Measurements from ENCODE around the gene IL1RAPL2. TPM values are rescaled to one million over a fixed set of nuclear protein-coding genes. Genes with fewer than 3 reads are reported as not detected.
A peak's percentile ranks its signal among the peaks of the same experiment; 100 is the strongest.

The IL1RAPL2 gene
- total RNA-seq, 1 donor from 2014 or later, result not detected

- no peak for TF ChIP-seq CTCF (IDR thresholded peaks at IDR 0.05; ENCODE audit: insufficient read depth, low read length, poor library complexity, severe bottlenecking)
- no peak for DNase-seq (ENCODE audit: low read depth)
- no peaks in the 10 kb centered on the region for H3K27me3 ChIP-seq (ENCODE audit: control insufficient read depth, insufficient read depth, low read length)
- no peak overlapping the region for H3K4me3 ChIP-seq (ENCODE audit: low read depth, low read length)
- H3K36me3 ChIP-seq (ENCODE audit: control insufficient read depth, insufficient read depth, low read length), result no peaks in the 10 kb centered on the region
Observed at GRCh38 chrX:105120463-105120862, 554.5 kb downstream of the IL1RAPL2 start.

- Histone ChIP-seq H3K36me3 (ENCODE audit: control insufficient read depth, insufficient read depth, low read length) (no peaks in the 10 kb centered on the region), H3K4me3 (ENCODE audit: low read depth, low read length) (no peak overlapping the region), H3K27me3 (ENCODE audit: control insufficient read depth, insufficient read depth, low read length) (no peaks in the 10 kb centered on the region)
- TF ChIP-seq CTCF (IDR thresholded peaks at IDR 0.05; ENCODE audit: insufficient read depth, low read length, poor library complexity, severe bottlenecking), result no peak
- DNase-seq (ENCODE audit: low read depth), result no peak
Observed at GRCh38 chrX:105121186-105121585, 555.2 kb downstream of the IL1RAPL2 start.

- TF ChIP-seq CTCF (IDR thresholded peaks at IDR 0.05; ENCODE audit: insufficient read depth, low read length, poor library complexity, severe bottlenecking), result no peak
- DNase-seq (ENCODE audit: low read depth), result no peak
- H3K36me3 ChIP-seq (ENCODE audit: control insufficient read depth, insufficient read depth, low read length), result no peaks in the 10 kb centered on the region
- no peak overlapping the region for H3K4me3 ChIP-seq (ENCODE audit: low read depth, low read length)
- no peaks in the 10 kb centered on the region for H3K27me3 ChIP-seq (ENCODE audit: control insufficient read depth, insufficient read depth, low read length)
Observed at GRCh38 chrX:105126201-105126600, 560.2 kb downstream of the IL1RAPL2 start.

GRCh38 chrX:105134273-105134672 lies 568.3 kb downstream of the IL1RAPL2 start:
- TF ChIP-seq CTCF (IDR thresholded peaks at IDR 0.05; ENCODE audit: insufficient read depth, low read length, poor library complexity, severe bottlenecking), result no peak
- Histone ChIP-seq H3K36me3 (ENCODE audit: control insufficient read depth, insufficient read depth, low read length) (no peaks in the 10 kb centered on the region), H3K27me3 (ENCODE audit: control insufficient read depth, insufficient read depth, low read length) (no peaks in the 10 kb centered on the region), H3K4me3 (ENCODE audit: low read depth, low read length) (no peak overlapping the region)
- no peak for DNase-seq (ENCODE audit: low read depth)

GRCh38 chrX:105136786-105137185 lies 570.8 kb downstream of the IL1RAPL2 start:
- Histone ChIP-seq H3K36me3 (ENCODE audit: control insufficient read depth, insufficient read depth, low read length) (no peaks in the 10 kb centered on the region), H3K27me3 (ENCODE audit: control insufficient read depth, insufficient read depth, low read length) (no peaks in the 10 kb centered on the region), H3K4me3 (ENCODE audit: low read depth, low read length) (no peak overlapping the region)
- peak; percentile 5 for DNase-seq (ENCODE audit: low read depth)
- no peak for TF ChIP-seq CTCF (IDR thresholded peaks at IDR 0.05; ENCODE audit: insufficient read depth, low read length, poor library complexity, severe bottlenecking)

- H3K27me3 ChIP-seq (ENCODE audit: control insufficient read depth, insufficient read depth, low read length), result no peaks in the 10 kb centered on the region
- no peak for TF ChIP-seq CTCF (IDR thresholded peaks at IDR 0.05; ENCODE audit: insufficient read depth, low read length, poor library complexity, severe bottlenecking)
- DNase-seq (ENCODE audit: low read depth), result no peak
Observed at GRCh38 chrX:105150036-105150435, 584.0 kb downstream of the IL1RAPL2 start.

More at GRCh38 chrX:105150036-105150435, 584.0 kb downstream of the IL1RAPL2 start:
- Histone ChIP-seq H3K4me3 (ENCODE audit: low read depth, low read length) (no peak overlapping the region), H3K36me3 (ENCODE audit: control insufficient read depth, insufficient read depth, low read length) (no peaks in the 10 kb centered on the region)

Measured in kidney epithelial cell (primary cell).